Transverse colon (tissue), 4 donors: ENCODE measurements around the gene RIMS3. TPM values are rescaled to one million over a fixed set of nuclear protein-coding genes. Genes with fewer than 3 reads are reported as not detected.
"Not testable (repeated sequence)": the region's sequence is repeated elsewhere in the genome, so short reads cannot be mapped to it uniquely, and the experiment has no call there.

Source experiments
- DNase-seq: peaks from one replicate; pipeline ENCODE4 v3.0.0-alpha.2; 2019
- H3K27ac ChIP-seq, 4 donors: fragments of 200-600 bp; sonication (generic); 2 replicates each; pipeline ENCODE4 v1.5.1; 2016 to 2018; ENCODE audit warnings: inconsistent platforms in 4 of 4
- H3K27me3 ChIP-seq: fragments of 200-600 bp; sonication (generic); 2 replicates; pipeline ENCODE4 v1.5.1; 2017; ENCODE audit warnings: inconsistent platforms
- H3K36me3 ChIP-seq, 4 donors: fragments of 200-600 bp; sonication (generic); 2 replicates each; pipeline ENCODE4 v1.5.1; 2017 to 2019; ENCODE audit warnings: inconsistent platforms in 4 of 4
- H3K4me1 ChIP-seq, 4 donors: fragments of 200-600 bp; sonication (generic); 2 replicates each; pipeline ENCODE4 v1.5.1; 2017 to 2020; ENCODE audit warnings: inconsistent platforms in 4 of 4
- H3K4me3 ChIP-seq, 4 donors: fragments of 200-600 bp; sonication (generic); 1 replicate in 1 of 4; 2 replicates in 3 of 4; pipeline versions ENCODE4 v1.5.1 to v1.6.1; 2017 to 2019; ENCODE audit warnings: inconsistent platforms in 4 of 4
- H3K9me3 ChIP-seq, 2 donors: fragments of 200-600 bp; sonication (generic); 2 replicates each; pipeline ENCODE4 v1.5.1; 2017 to 2019; ENCODE audit warnings: inconsistent platforms in 2 of 2
- CTCF ChIP-seq, 5 experiments: fragments of 200-600 bp in 3 of 5; fragments of 450-650 bp in 2 of 5; sonication (generic) in 3 of 5; IDR thresholded peaks; 1 replicate in 2 of 5; 2 replicates in 3 of 5; pipeline ENCODE4 v1.5.1; 2016 to 2017; ENCODE audit warnings: antibody characterized with exemption in 5 of 5, inconsistent platforms in 3 of 5, mild to moderate bottlenecking in 2 of 5, moderate library complexity in 1 of 5
- EP300 ChIP-seq: sonication (generic); formaldehyde crosslinking; IDR thresholded peaks from one replicate; pipeline ENCODE4 v1.6.1; 2017; ENCODE audit warnings: antibody characterized with exemption, low read depth
- POLR2A ChIP-seq: fragments of 450-650 bp; IDR thresholded peaks from one replicate; pipeline ENCODE4 v1.6.1; 2016; ENCODE audit warnings: antibody characterized with exemption, mild to moderate bottlenecking, moderate library complexity
- POLR2AphosphoS5 ChIP-seq, 3 donors: sonication (generic); formaldehyde crosslinking; IDR thresholded peaks; one replicate each; pipeline ENCODE4 v1.6.1; 2016; ENCODE audit warnings: antibody characterized with exemption in 3 of 3
- WGBS, 2 donors: methylation state at CpG; one replicate each; pipeline ENCODE4 v1.1.5; 2018; ENCODE audit warnings: low coverage in 1 of 2; 5-methylcytosine and 5-hydroxymethylcytosine counted together
- in situ Hi-C, 4 donors: fragments of 200-750 bp; cut with MboI; loops; one replicate each; pipeline versions ENCODE4 v1.15.0 to v1.15.1; 2017; ENCODE audit warnings: low sequenced_read_pairs in 3 of 4, low pct_ligation_motif_present in 1 of 4, low pct_unique_long_range_greater_than_20kb in 1 of 4
- intact Hi-C: fragments of 100-400 bp; cut with DNase I; formaldehyde crosslinking; loops from one replicate; pipeline ENCODE4 v1.15.1; 2023; ENCODE audit warnings: low total_unique reads
- total RNA-seq, 4 donors: library from RNA; depleted of rRNA; stranded (reverse); fragments of >200 nt; gene quantifications; one replicate each; pipeline ENCODE4 v1.1.0, GENCODE V29; 2016

RIMS3 gene
- total RNA-seq, 4 donors from 2014 or later = 1.9 to 14.7 (median 5.4) TPM

DNA sequence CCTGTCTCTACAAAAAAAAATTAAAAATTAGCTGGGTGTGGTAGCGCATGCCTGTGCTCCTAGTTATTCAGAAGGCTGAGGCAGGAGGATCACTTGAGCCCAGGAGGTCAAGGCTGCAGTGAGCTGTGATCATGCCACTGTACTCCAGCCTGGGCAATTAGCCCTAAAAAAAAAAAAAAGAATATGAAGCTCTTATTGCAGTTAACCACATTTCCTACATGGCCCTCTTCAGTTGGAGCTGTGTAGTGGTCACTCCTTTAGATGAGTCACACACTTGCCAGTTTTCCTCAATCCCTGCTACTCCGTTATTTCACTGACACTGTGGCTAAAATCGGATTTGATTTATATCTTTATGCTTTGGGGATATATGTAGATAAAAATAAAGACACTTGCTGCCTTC is 37.8 kb upstream of the RIMS3 start:
- H3K4me3 ChIP-seq = no peak overlapping the region
- H3K36me3 ChIP-seq = no peaks in the 10 kb centered on the region
- DNase-seq = no peak
- TF ChIP-seq POLR2A = no peak
- TF ChIP-seq POLR2AphosphoS5 (IDR thresholded peaks at IDR 0.05) = no peak
- TF ChIP-seq CTCF (IDR thresholded peaks at IDR 0.05) = no peak
- TF ChIP-seq EP300 = no peak
- H3K4me1 ChIP-seq = peaks cover 4 to 26% (median 14%) of the 10 kb centered on the region in 4 donors
- H3K27me3 ChIP-seq = no peaks in the 10 kb centered on the region
- no peak overlapping the region for H3K27ac ChIP-seq
- intact Hi-C loops = no loop called here
- no peaks in the 10 kb centered on the region for H3K9me3 ChIP-seq
- WGBS, 2 donors = 85% methylated on average over 3 of the region's 3 CpGs; no CpG with 5 or more reads in 1 of the 2 donors
- in situ Hi-C loops = no loop called here

DNA sequence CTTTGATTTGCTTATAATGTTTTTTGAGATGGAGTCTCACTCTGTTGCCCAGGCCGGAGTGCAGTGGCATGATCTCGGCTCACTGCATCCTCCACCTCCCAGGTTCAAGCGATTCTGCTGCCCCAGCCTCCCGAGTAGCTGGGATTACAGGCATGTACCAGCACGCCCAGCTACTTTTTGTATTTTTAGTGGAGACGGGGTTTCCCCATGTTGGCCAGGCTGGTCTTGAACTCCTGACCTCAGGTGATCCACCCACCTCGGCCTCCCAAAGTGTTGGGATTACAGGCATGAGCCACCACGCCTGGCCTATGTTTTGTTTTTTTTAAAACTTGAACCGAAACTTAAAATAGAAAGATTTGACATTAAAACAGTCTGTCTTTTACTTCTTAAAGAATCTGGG is 37.3 kb upstream of the RIMS3 start:
- intact Hi-C loops = not testable (repeated sequence)
- H3K4me1 ChIP-seq = peaks cover 0 to 22% (median 10%) of the 10 kb centered on the region in 4 donors

DNA sequence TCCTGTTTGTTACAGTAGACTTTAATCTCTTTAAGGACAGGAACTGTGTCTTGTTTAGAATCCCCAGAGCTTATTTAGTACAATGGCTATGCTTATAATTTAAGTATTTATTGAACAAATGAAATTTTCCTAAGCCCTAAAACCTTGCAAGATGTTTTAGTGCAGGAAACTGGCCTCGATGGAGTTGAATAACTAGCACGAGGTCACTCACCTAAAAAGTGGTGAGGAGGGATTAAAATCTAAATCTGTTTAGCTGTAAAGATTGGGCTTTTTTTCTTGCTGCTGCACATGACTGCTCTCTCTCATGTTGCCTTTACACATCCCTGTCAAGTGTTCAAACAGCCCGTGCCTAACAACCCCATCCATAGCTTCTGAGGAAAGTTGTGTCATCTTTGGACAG is 36.2 kb upstream of the RIMS3 start:
- Histone ChIP-seq H3K27ac (no peak overlapping the region), H3K4me3 (no peak overlapping the region), H3K36me3 (no peaks in the 10 kb centered on the region), H3K9me3 (no peaks in the 10 kb centered on the region), H3K4me1 (peaks cover 0 to 28% (median 9%) of the 10 kb centered on the region in 4 donors), H3K27me3 (no peaks in the 10 kb centered on the region)
- in situ Hi-C loops = no loop called here
- intact Hi-C loops = no loop called here
- TF ChIP-seq POLR2AphosphoS5 (IDR thresholded peaks at IDR 0.05) (no peak), CTCF (IDR thresholded peaks at IDR 0.05) (no peak), POLR2A (no peak), EP300 (no peak)
- WGBS, 2 donors = 66 to 68% methylated on average over 3 of the region's 3 CpGs
- DNase-seq = no peak

More for the DNA sequence above, 37.3 kb upstream of the RIMS3 start:
- DNase-seq, H3K36me3 ChIP-seq, in situ Hi-C loops, H3K9me3 ChIP-seq, H3K27me3 ChIP-seq, H3K27ac ChIP-seq, H3K4me3 ChIP-seq: not testable (repeated sequence)
- 85 to 95% methylated on average over 4 to 9 of the region's 9 CpGs for WGBS, 2 donors

- Histone ChIP-seq H3K9me3 (no peaks in the 10 kb centered on the region), H3K4me3 (no peak overlapping the region), H3K27me3 (no peaks in the 10 kb centered on the region), H3K36me3 (no peaks in the 10 kb centered on the region), H3K27ac (peak overlapping the region in 1 of 4 donors; percentile 6), H3K4me1 (peaks cover 0 to 36% (median 9%) of the 10 kb centered on the region in 4 donors)
- 71 to 85% methylated on average over 6 of the region's 6 CpGs for WGBS, 2 donors
- intact Hi-C loops (no loop called here), in situ Hi-C loops (no loop called here)
- TF ChIP-seq POLR2AphosphoS5 (IDR thresholded peaks at IDR 0.05) = no peak
- no peak for TF ChIP-seq CTCF (IDR thresholded peaks at IDR 0.05)
- no peak for TF ChIP-seq POLR2A
- TF ChIP-seq EP300 = no peak
- no peak for DNase-seq
These were observed 34.3 kb upstream of the RIMS3 start for GRCh38 chr1:40699787-40700186.

DNA sequence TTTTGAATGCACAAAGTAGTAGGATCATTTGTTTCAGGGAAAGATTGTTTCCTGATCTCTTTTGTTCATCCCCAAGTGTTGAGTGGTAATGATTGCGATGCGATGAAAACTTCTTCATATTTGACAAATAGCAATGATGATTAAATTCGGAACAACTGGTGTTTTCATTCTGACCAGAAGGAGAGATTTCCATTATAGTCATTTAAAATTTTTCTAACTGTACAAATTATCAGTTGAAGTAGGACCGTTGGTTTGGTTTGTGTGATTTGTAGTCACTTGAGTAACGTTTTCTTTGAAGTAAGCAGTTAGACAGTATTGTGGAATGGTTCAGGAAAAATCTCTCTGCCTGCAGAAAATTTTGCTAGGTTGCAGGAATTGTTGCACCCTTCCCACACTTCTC is 32.0 kb upstream of the RIMS3 start:
- peaks cover 5 to 44% (median 15%) of the 10 kb centered on the region in 4 donors for H3K4me1 ChIP-seq
- no peak overlapping the region for H3K27ac ChIP-seq
- no peaks in the 10 kb centered on the region for H3K27me3 ChIP-seq
- 67% methylated on average over 5 of the region's 5 CpGs for WGBS, 2 donors
- intact Hi-C loops (no loop called here), in situ Hi-C loops (no loop called here)
- H3K9me3 ChIP-seq = no peaks in the 10 kb centered on the region
- no peak for DNase-seq
- TF ChIP-seq POLR2A = no peak
- TF ChIP-seq EP300 = no peak
- TF ChIP-seq CTCF (IDR thresholded peaks at IDR 0.05) = no peak
- no peak for TF ChIP-seq POLR2AphosphoS5 (IDR thresholded peaks at IDR 0.05)
- no peak overlapping the region for H3K4me3 ChIP-seq
- H3K36me3 ChIP-seq = no peaks in the 10 kb centered on the region
